Measurements from ENCODE around the gene ADAM12. TPM values are rescaled to one million over a fixed set of nuclear protein-coding genes. Genes with fewer than 3 reads are reported as not detected.

ADAM12 gene
- total and polyA plus RNA-seq, 2 of the 13 experiments (the other 11 are each of a cell fraction or from before 2014, with no cell fraction given): not detected

DNA sequence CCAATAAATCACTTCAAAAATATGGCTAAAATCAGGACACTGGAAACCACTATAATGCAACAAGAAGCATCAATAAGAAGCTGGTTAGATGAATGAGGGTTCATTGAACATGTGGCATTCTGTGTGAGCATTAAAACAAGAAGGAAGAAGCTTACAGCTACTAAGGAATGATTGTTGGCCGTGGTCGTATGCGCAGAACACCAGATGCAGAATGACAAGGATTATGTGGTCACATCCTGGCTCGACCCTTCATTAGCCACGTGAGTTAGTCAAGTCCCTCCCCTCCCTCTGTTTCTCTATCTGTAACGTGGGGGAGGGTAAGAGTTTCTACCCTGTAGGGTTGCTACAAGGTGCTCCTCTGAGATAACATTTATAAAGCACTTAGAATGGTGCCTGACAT lies 174.3 kb downstream of the ADAM12 start:
- CTCF ChIA-PET (ENCODE audit: low intra/inter-chr PET ratio, low total read pairs): no interaction called here
- H3K4me1 ChIP-seq (ENCODE audit: insufficient read depth, low read length): no peaks in the 10 kb centered on the region

More for the DNA sequence above, 174.3 kb downstream of the ADAM12 start:
- Histone ChIP-seq H3K9me3 (ENCODE audit: low read length) (no peaks in the 10 kb centered on the region), H3K27ac (ENCODE audit: extremely low read length, insufficient read depth, low read length) (no peak overlapping the region), H4K20me1 (ENCODE audit: insufficient read depth, low read length) (no peaks in the 10 kb centered on the region), H3K9ac (ENCODE audit: insufficient read depth, low read depth, low read length) (no peak overlapping the region), H3K4me3 (replicated peaks in 1 of 3; ENCODE audit: insufficient read depth in 1 of 3, low read depth in 2 of 3, low read length in 3 of 3) (no peak overlapping the region), H3K36me3 (replicated peaks in 1 of 2; ENCODE audit: control insufficient read depth in 1 of 2, insufficient read depth in 2 of 2, low read length in 2 of 2) (no peaks in the 10 kb centered on the region), H3K27me3 (ENCODE audit: control insufficient read depth in 1 of 2, insufficient read depth in 2 of 2, low read length in 2 of 2) (no peaks in the 10 kb centered on the region; a peak in 1 of 5 replicates), H2AFZ (ENCODE audit: low read length) (no peak overlapping the region), H3K4me2 (ENCODE audit: low read depth, low read length) (no peak overlapping the region), H3K79me2 (ENCODE audit: insufficient read depth, low read length) (no peaks in the 10 kb centered on the region)
- BruUV-seq (replicated peaks): no TSS peak
- FAIRE-seq: no peak
- intact Hi-C loops (cut with micrococcal nuclease; ENCODE audit: unreplicated experiment) (no loop called here), in situ Hi-C loops (cut with HindIII; ENCODE audit: extremely low pct_ligation_motif_present, low pct_unique_long_range_greater_than_20kb) (no loop called here)
- TF ChIP-seq ZNF546 (CRISPR knock-in tag; conservative IDR thresholded peaks at IDR 0.05): no peak
- no peak for TF ChIP-seq ZNF143 (CRISPR knock-in tag; IDR thresholded peaks at IDR 0.05)
- TF ChIP-seq REPIN1 (CRISPR knock-in tag; IDR thresholded peaks at IDR 0.05; ENCODE audit: borderline replicate concordance, low read depth): no peak
- TF ChIP-seq, protein P1, sequence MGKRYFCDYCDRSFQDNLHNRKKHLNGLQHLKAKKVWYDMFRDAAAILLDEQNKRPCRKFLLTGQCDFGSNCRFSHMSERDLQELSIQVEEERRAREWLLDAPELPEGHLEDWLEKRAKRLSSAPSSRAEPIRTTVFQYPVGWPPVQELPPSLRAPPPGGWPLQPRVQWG (CRISPR knock-in tag; IDR thresholded peaks at IDR 0.05; ENCODE audit: borderline replicate concordance, low read depth): no peak
- TF ChIP-seq WIZ (CRISPR knock-in tag; IDR thresholded peaks at IDR 0.05): no peak
- TF ChIP-seq ZNF589 (CRISPR knock-in tag; conservative IDR thresholded peaks at IDR 0.05): no peak
- TF ChIP-seq, protein P2, sequence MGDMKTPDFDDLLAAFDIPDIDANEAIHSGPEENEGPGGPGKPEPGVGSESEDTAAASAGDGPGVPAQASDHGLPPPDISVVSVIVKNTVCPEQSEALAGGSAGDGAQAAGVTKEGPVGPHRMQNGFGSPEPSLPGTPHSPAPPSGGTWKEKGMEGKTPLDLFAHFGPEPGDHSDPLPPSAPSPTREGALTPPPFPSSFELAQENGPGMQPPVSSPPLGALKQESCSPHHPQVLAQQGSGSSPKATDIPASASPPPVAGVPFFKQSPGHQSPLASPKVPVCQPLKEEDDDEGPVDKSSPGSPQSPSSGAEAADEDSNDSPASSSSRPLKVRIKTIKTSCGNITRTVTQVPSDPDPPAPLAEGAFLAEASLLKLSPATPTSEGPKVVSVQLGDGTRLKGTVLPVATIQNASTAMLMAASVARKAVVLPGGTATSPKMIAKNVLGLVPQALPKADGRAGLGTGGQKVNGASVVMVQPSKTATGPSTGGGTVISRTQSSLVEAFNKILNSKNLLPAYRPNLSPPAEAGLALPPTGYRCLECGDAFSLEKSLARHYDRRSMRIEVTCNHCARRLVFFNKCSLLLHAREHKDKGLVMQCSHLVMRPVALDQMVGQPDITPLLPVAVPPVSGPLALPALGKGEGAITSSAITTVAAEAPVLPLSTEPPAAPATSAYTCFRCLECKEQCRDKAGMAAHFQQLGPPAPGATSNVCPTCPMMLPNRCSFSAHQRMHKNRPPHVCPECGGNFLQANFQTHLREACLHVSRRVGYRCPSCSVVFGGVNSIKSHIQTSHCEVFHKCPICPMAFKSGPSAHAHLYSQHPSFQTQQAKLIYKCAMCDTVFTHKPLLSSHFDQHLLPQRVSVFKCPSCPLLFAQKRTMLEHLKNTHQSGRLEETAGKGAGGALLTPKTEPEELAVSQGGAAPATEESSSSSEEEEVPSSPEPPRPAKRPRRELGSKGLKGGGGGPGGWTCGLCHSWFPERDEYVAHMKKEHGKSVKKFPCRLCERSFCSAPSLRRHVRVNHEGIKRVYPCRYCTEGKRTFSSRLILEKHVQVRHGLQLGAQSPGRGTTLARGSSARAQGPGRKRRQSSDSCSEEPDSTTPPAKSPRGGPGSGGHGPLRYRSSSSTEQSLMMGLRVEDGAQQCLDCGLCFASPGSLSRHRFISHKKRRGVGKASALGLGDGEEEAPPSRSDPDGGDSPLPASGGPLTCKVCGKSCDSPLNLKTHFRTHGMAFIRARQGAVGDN (CRISPR knock-in tag; IDR thresholded peaks at IDR 0.05): no peak
- no peak for ATAC-seq
- POLR2A ChIA-PET: no interaction called here
- WGBS (ENCODE audit: low lambda C conversion rate): 25% methylated on average over 6 of the region's 6 CpGs
- no peak for DNase-seq (ENCODE audit: low spot score)
